Prostate gland (tissue), 2 donors: ENCODE measurements around the gene NCF4.

Experiments
- POLR2A ChIP-seq: fragments of 450-650 bp; IDR thresholded peaks from one replicate; pipeline ENCODE4 v1.6.1; 2016; ENCODE audit warnings: antibody characterized with exemption, mild to moderate bottlenecking
- POLR2AphosphoS5 ChIP-seq: sonication (generic); formaldehyde crosslinking; IDR thresholded peaks from one replicate; pipeline ENCODE4 v1.6.1; 2017; ENCODE audit warnings: antibody characterized with exemption
- TF ChIP-seq, protein P1 (sequence below), 4 experiments: fragments of 200-600 bp in 2 of 4; fragments of 450-650 bp in 2 of 4; sonication (generic) in 2 of 4; IDR thresholded peaks; 1 replicate in 3 of 4; 2 replicates in 1 of 4; pipeline ENCODE4 v1.5.1; 2016 to 2019; ENCODE audit warnings: antibody characterized with exemption in 4 of 4, mild to moderate bottlenecking in 2 of 4, moderate library complexity in 2 of 4

DNA sequence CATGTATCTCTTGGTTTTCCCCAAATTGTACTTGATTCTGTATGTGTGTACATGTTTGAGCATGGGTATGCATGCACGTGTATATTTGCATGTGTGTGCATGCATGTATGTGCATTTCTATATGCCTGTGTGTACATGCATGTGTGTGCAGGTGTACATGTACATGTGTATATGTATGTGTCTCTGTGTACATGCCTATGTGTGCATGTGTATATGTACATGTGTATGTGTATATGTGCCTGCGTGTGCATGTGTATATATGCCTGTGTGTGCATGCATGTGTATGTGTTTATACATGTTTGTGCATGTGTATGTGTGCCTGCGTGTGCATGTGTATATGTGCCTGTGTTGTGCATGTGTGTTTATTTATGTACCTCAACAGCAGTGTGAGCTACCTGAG is 5.3 kb upstream of the NCF4 start:
- TF ChIP-seq, protein P1, sequence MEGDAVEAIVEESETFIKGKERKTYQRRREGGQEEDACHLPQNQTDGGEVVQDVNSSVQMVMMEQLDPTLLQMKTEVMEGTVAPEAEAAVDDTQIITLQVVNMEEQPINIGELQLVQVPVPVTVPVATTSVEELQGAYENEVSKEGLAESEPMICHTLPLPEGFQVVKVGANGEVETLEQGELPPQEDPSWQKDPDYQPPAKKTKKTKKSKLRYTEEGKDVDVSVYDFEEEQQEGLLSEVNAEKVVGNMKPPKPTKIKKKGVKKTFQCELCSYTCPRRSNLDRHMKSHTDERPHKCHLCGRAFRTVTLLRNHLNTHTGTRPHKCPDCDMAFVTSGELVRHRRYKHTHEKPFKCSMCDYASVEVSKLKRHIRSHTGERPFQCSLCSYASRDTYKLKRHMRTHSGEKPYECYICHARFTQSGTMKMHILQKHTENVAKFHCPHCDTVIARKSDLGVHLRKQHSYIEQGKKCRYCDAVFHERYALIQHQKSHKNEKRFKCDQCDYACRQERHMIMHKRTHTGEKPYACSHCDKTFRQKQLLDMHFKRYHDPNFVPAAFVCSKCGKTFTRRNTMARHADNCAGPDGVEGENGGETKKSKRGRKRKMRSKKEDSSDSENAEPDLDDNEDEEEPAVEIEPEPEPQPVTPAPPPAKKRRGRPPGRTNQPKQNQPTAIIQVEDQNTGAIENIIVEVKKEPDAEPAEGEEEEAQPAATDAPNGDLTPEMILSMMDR (IDR thresholded peaks at IDR 0.05): no peak
- TF ChIP-seq POLR2A (no peak), POLR2AphosphoS5 (no peak)
